HG03039 (cell line): ENCODE data around the gene AQP9.

Experiments
- ATAC-seq: cut with Tn5 transposase; IDR thresholded peaks from one replicate; pipeline ENCODE4 v1.9.1; 2021; ENCODE audit warnings: mild to moderate bottlenecking, moderate library complexity; ENCODE audit not compliant: unreplicated experiment

Gene AQP9

GRCh38 chr15:58139989-58140522 lies 1.9 kb downstream of the AQP9 start:
- ATAC-seq: no peak

GRCh38 chr15:58141894-58142293 lies 3.7 kb downstream of the AQP9 start:
- ATAC-seq: no peak

GRCh38 chr15:58142827-58143461 lies 4.8 kb downstream of the AQP9 start:
- no peak for ATAC-seq

- ATAC-seq: no peak
Measured at GRCh38 chr15:58145606-58146005, 7.4 kb downstream of the AQP9 start.

- no peak for ATAC-seq
Measured at GRCh38 chr15:58146211-58146610, 8.0 kb downstream of the AQP9 start.

- no peak for ATAC-seq
Measured at GRCh38 chr15:58146749-58147148, 8.6 kb downstream of the AQP9 start.

GRCh38 chr15:58147171-58147611 lies 9.0 kb downstream of the AQP9 start:
- no peak for ATAC-seq

GRCh38 chr15:58148120-58148519 lies 9.9 kb downstream of the AQP9 start:
- ATAC-seq: no peak

GRCh38 chr15:58148633-58149445 lies 10.7 kb downstream of the AQP9 start:
- ATAC-seq: no peak

- no peak for ATAC-seq
Measured at GRCh38 chr15:58154769-58155168, 16.6 kb downstream of the AQP9 start.

- no peak for ATAC-seq
Measured at GRCh38 chr15:58159827-58160386, 21.7 kb downstream of the AQP9 start.

- no peak for ATAC-seq
Measured at GRCh38 chr15:58161436-58161930, 23.3 kb downstream of the AQP9 start.

- ATAC-seq: no peak
Measured at GRCh38 chr15:58163985-58164384, 25.8 kb downstream of the AQP9 start.

- ATAC-seq: no peak
Measured at GRCh38 chr15:58164926-58165325, 26.7 kb downstream of the AQP9 start.

GRCh38 chr15:58165661-58166060 lies 27.5 kb downstream of the AQP9 start:
- no peak for ATAC-seq

- no peak for ATAC-seq
Measured at GRCh38 chr15:58167095-58167691, 29.0 kb downstream of the AQP9 start.

- no peak for ATAC-seq
Measured at GRCh38 chr15:58169934-58170333, 31.8 kb downstream of the AQP9 start.

- no peak for ATAC-seq
Measured at GRCh38 chr15:58171476-58172061, 33.4 kb downstream of the AQP9 start.

- ATAC-seq: no peak
Measured at GRCh38 chr15:58174709-58175108, 36.5 kb downstream of the AQP9 start.

GRCh38 chr15:58175955-58176354 lies 37.8 kb downstream of the AQP9 start:
- no peak for ATAC-seq

GRCh38 chr15:58178668-58179067 lies 40.5 kb downstream of the AQP9 start:
- ATAC-seq: no peak
